ENCODE data around the gene TTBK2. TPM values are rescaled to one million over a fixed set of nuclear protein-coding genes. Genes with fewer than 3 reads are reported as not detected.

The TTBK2 gene
- total RNA-seq, 1 donor from 2014 or later: 14.1 TPM

DNA sequence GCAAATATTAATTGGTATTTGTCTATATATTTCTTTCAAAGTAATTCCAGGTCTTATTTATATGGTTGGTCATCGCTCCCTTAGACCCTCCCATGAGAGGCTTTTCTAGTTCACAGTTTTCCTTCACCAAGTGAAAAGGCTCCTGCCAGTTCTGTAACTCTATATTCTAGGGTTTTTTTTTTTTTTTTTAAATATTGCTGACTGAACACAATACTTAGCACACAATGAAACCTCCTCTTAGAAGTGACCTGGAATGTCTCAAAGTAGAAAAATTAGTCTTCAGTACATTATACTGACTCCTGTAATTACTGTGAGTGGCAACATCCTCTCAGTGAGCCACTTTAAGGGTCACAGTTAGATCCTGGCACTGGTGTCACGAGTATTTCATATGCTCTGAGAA, 135.0 kb downstream of the TTBK2 start:
- no peak for DNase-seq (ENCODE audit: low spot score)
- Mint-ChIP-seq H3K4me1 (ENCODE audit: unreplicated experiment) (no peaks in the 10 kb centered on the region), H3K36me3 (ENCODE audit: low read depth, unreplicated experiment) (peaks cover 4% of the 10 kb centered on the region)

DNA sequence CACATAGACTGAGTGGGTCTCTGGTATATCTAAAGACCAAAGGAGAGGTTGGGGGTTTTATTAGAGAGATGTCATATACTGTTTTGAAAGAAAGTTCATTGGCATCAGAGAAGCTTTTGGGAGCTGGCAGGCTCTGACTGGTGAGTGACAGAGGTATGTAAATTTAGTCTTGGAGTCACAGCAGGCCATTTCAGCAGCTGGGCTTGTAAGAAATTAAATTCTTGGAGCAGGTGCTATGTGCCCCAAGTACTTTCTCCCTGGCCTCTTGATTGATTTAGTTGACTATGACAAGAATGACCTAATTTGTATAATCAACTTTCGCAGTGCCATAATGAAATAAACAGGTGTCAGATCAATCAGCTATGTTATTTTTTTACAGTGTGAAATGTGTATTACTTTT, 135.9 kb downstream of the TTBK2 start:
- Mint-ChIP-seq H3K27me3 (ENCODE audit: unreplicated experiment) (peaks cover 6% of the 10 kb centered on the region), H3K4me3 (ENCODE audit: unreplicated experiment) (no peak overlapping the region), H3K9me3 (ENCODE audit: unreplicated experiment) (no peaks in the 10 kb centered on the region), H3K36me3 (ENCODE audit: low read depth, unreplicated experiment) (peaks cover 4% of the 10 kb centered on the region), H3K4me1 (ENCODE audit: unreplicated experiment) (no peaks in the 10 kb centered on the region), H3K27ac (ENCODE audit: unreplicated experiment) (no peak overlapping the region)
- DNase-seq (ENCODE audit: low spot score): no peak
- TF ChIP-seq, protein P1, sequence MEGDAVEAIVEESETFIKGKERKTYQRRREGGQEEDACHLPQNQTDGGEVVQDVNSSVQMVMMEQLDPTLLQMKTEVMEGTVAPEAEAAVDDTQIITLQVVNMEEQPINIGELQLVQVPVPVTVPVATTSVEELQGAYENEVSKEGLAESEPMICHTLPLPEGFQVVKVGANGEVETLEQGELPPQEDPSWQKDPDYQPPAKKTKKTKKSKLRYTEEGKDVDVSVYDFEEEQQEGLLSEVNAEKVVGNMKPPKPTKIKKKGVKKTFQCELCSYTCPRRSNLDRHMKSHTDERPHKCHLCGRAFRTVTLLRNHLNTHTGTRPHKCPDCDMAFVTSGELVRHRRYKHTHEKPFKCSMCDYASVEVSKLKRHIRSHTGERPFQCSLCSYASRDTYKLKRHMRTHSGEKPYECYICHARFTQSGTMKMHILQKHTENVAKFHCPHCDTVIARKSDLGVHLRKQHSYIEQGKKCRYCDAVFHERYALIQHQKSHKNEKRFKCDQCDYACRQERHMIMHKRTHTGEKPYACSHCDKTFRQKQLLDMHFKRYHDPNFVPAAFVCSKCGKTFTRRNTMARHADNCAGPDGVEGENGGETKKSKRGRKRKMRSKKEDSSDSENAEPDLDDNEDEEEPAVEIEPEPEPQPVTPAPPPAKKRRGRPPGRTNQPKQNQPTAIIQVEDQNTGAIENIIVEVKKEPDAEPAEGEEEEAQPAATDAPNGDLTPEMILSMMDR (IDR thresholded peaks at IDR 0.05; ENCODE audit: unreplicated experiment): no peak

More for the DNA sequence above, 135.0 kb downstream of the TTBK2 start:
- Mint-ChIP-seq H3K27ac (ENCODE audit: unreplicated experiment) (no peak overlapping the region), H3K9me3 (ENCODE audit: unreplicated experiment) (no peaks in the 10 kb centered on the region), H3K4me3 (ENCODE audit: unreplicated experiment) (no peak overlapping the region), H3K27me3 (ENCODE audit: unreplicated experiment) (peaks cover 6% of the 10 kb centered on the region)
- TF ChIP-seq, protein P1 (IDR thresholded peaks at IDR 0.05; ENCODE audit: unreplicated experiment): no peak

DNA sequence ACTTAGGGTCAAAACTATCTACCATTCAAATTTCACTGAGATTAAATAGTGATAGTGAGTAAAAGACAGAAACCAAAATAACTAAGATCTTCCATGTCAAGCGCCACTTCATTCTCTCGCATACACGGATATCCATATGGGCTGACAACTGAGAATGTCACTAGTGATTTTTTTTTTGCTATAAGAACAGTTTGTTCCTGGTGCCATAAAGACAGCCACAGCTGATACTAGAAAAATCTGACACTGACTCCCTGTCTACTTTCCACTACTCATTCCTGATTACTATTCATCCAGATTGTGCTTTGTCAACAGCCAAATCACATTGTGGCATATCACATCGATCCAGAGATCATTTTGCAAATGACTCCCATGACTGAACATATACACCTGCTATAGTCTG, 137.9 kb downstream of the TTBK2 start:
- Mint-ChIP-seq H3K4me3 (ENCODE audit: unreplicated experiment) (no peak overlapping the region), H3K4me1 (ENCODE audit: unreplicated experiment) (no peaks in the 10 kb centered on the region), H3K36me3 (ENCODE audit: low read depth, unreplicated experiment) (peaks cover 4% of the 10 kb centered on the region), H3K27ac (ENCODE audit: unreplicated experiment) (no peak overlapping the region), H3K9me3 (ENCODE audit: unreplicated experiment) (no peaks in the 10 kb centered on the region), H3K27me3 (ENCODE audit: unreplicated experiment) (peaks cover 6% of the 10 kb centered on the region)
- TF ChIP-seq, protein P1 (IDR thresholded peaks at IDR 0.05; ENCODE audit: unreplicated experiment): no peak
- no peak for DNase-seq (ENCODE audit: low spot score)

DNA sequence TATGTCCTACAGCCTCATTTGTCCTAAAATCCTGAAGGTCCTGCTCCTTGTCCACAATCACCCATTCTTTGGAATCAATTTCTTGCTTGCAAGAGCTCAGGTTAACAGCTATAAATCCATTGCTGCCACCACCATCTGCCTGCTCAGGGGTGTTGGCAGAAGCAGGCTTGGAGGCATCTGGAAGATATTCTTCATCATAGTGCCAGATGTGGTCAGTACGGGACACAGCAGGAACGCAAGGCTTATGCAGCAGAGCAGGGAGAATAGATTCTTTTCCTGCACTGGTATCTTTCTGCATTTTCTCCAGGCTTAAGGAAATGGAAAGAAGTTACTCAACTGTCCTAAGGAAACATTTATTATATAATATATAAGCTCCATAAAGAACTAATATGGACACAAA, 145.2 kb downstream of the TTBK2 start:
- H3K4me3 Mint-ChIP-seq (ENCODE audit: unreplicated experiment): no peak overlapping the region
- no peak for DNase-seq (ENCODE audit: low spot score)
- no peaks in the 10 kb centered on the region for H3K27me3 Mint-ChIP-seq (ENCODE audit: unreplicated experiment)
- H3K27ac Mint-ChIP-seq (ENCODE audit: unreplicated experiment): no peak overlapping the region
- no peaks in the 10 kb centered on the region for H3K4me1 Mint-ChIP-seq (ENCODE audit: unreplicated experiment)
- TF ChIP-seq, protein P1 (IDR thresholded peaks at IDR 0.05; ENCODE audit: unreplicated experiment): no peak
- peaks cover 1% of the 10 kb centered on the region for H3K36me3 Mint-ChIP-seq (ENCODE audit: low read depth, unreplicated experiment)
- H3K9me3 Mint-ChIP-seq (ENCODE audit: unreplicated experiment): no peaks in the 10 kb centered on the region

DNA sequence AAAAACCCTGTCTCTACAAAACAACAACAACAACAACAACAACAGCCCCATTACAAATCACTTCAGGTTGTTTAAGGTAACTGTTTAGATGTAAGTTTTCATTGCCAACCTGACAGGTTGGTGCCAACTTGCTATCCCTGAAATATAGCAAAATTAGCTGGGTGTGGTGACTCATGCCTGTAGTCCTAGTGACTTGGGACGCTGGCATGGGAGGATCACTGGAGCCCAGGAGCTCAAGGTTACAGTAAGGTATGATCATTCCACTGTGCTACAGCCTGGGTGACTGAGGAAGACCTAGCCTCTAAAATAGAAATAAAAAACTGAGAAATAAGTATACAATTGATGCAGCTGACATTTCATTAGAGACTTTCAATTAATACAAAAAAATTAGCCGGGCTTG, 147.7 kb downstream of the TTBK2 start:
- Mint-ChIP-seq H3K9me3 (ENCODE audit: unreplicated experiment) (no peaks in the 10 kb centered on the region), H3K4me3 (ENCODE audit: unreplicated experiment) (no peak overlapping the region), H3K36me3 (ENCODE audit: low read depth, unreplicated experiment) (peaks cover 4% of the 10 kb centered on the region), H3K27me3 (ENCODE audit: unreplicated experiment) (no peaks in the 10 kb centered on the region), H3K4me1 (ENCODE audit: unreplicated experiment) (no peaks in the 10 kb centered on the region), H3K27ac (ENCODE audit: unreplicated experiment) (no peak overlapping the region)
- TF ChIP-seq, protein P1 (IDR thresholded peaks at IDR 0.05; ENCODE audit: unreplicated experiment): no peak
- no peak for DNase-seq (ENCODE audit: low spot score)
